H7 (cell line): ENCODE measurements around the gene TOMM34. TPM values are rescaled to one million over a fixed set of nuclear protein-coding genes. Genes with fewer than 3 reads are reported as not detected.

Experiments
- DNase-seq: peaks from one replicate; pipeline ENCODE4 v3.0.0; 2012
- H3K27me3 ChIP-seq: 2 replicates; pipeline ENCODE4 v1.6.0; 2011; ENCODE audit warnings: mild to moderate bottlenecking, low read length; ENCODE audit not compliant: control insufficient read depth, insufficient read depth
- H3K36me3 ChIP-seq: replicated peaks from 2 replicates; pipeline ENCODE4 v1.5.1; 2011; ENCODE audit warnings: low read length; ENCODE audit not compliant: control insufficient read depth, insufficient read depth
- H3K4me3 ChIP-seq: 2 replicates; pipeline ENCODE4 v1.5.1; 2011; ENCODE audit warnings: low read depth, mild to moderate bottlenecking, control low read depth, low read length, moderate library complexity; ENCODE audit not compliant: insufficient read depth
- total RNA-seq: library from RNA; depleted of rRNA; stranded (reverse); fragments of >200 nt; shearing (Covaris generic); gene quantifications from 2 replicates; pipeline ENCODE4 v1.2.3, GENCODE V29; 2014

Gene TOMM34
- total RNA-seq, 1 experiment from 2014 or later, result 49.4 TPM

DNA sequence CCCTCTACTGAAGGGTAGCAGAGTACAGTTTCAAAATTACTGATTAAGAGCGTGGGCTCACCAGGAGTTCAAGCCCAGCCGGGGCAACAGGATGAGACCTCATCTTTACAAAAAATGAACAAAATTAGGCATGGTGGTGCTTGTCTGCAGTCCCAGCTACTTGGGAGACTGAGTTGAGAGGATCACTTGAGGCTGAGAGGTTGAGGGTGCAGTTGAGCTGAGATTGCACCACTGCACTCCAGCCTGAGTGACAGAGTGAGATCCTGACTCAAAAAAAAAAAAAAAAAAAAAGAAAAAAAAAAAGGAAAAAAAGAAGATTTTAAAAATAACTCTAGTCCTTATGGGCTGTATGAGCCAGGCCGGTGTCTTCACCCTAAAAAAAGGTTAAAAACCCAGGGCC, 31.6 kb downstream of the TOMM34 start:
- H3K27me3 ChIP-seq, result no peaks in the 10 kb centered on the region
- DNase-seq, result no peak
- peaks cover 26% of the 10 kb centered on the region for H3K36me3 ChIP-seq
- no peak overlapping the region for H3K4me3 ChIP-seq

DNA sequence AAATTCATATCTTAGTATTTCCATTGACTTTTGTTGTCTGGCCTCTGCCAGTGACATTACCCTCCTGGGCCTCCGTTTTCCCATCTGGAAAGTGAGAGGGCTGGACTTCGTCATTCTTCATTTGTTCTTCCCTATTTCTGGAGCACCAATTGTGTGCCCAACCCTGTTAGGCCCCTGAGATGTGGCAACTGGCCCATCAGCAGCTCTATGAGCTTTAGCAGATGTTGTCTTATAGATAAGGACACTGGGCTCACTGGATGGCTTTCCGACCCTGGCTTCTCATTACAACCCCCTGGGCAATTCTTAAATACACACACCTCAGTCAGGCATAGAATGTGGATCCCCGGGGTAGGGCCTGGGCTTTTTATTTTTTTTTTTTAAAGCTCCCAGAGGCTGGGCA, 35.7 kb downstream of the TOMM34 start:
- peaks cover 24% of the 10 kb centered on the region for H3K36me3 ChIP-seq
- no peak for DNase-seq

DNA sequence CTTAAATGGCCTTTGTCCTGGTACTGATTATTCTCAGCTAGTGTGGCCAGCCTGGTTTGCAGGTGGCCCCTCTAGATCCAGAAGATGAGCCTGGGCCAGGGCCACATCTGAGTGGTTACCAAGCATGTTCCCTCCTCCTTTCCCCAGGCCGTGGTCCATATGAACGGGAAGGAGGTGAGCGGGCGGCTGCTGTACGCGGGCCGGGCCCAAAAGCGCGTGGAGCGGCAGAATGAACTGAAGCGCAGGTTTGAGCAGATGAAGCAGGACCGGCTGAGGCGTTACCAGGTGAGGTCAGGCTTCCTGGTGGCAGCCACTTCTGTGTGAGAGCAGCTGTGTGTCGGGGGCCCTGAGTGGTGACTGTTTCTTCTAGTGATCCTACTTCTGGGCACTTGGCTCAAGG, 38.8 kb downstream of the TOMM34 start:
- Histone ChIP-seq H3K36me3 (peaks cover 29% of the 10 kb centered on the region), H3K27me3 (no peaks in the 10 kb centered on the region), H3K4me3 (no peak overlapping the region)
- DNase-seq, result peak; percentile 19

More for the DNA sequence above, 35.7 kb downstream of the TOMM34 start:
- H3K4me3 ChIP-seq, result no peak overlapping the region
- H3K27me3 ChIP-seq, result no peaks in the 10 kb centered on the region

DNA sequence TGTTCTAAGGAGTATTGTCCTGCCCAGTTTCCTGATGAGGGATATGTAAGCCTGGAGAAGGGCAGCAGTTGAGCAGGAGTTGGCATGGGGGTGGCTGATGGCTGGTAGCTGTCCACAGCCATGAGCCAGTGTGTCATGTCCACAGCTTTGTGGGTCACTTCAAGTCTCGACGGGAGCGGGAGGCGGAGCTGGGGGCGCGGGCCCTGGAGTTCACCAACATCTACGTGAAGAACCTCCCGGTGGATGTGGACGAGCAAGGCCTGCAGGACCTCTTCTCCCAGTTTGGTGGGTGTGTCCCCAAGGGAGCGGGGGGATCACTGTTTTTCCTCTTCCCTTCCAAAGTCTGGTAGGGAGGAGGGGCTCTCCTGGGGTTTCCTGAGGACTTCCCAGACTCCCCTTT, 41.4 kb downstream of the TOMM34 start:
- H3K36me3 ChIP-seq, result peaks cover 29% of the 10 kb centered on the region
- no peaks in the 10 kb centered on the region for H3K27me3 ChIP-seq
- no peak for DNase-seq
- no peak overlapping the region for H3K4me3 ChIP-seq

DNA sequence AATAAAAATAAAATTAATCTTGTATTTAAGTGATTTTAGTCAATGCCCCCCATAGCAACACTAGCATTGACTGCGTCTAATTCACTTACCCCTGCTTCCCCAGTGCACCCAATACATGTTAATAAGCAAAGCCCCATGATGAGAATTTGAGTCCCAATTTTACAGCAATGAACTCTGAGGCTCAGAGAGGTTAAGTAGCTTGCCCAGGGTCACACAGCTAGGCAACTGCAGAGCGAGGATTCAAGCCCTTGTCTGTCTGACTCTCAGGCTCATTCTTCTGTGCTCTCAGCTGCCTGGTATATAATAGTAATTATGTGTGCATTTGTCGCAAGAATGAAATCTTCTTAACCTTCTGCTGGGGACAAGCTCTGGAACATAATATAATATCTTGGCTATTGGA, 41.9 kb downstream of the TOMM34 start:
- Histone ChIP-seq H3K36me3 (peaks cover 30% of the 10 kb centered on the region), H3K27me3 (no peaks in the 10 kb centered on the region), H3K4me3 (no peak overlapping the region)
- DNase-seq, result no peak

DNA sequence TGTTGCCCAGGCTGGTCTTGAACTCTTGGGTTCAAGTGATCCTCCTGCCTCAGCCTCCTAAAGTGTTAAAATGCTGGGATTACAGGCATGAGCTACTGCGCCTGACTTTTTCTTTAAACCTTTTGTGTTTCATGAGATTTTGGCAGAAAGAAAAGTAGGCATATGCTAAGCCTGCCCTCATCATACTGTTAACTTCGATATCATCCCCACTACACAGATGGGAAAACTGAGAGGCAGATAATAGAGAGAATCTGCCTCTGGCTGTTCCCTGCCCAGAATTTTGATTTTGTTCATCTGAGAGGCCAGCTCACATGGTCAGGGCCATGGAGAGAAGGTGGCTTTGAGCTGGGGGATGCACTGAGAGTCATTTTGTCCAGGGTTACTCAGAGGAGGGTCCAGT, 42.8 kb downstream of the TOMM34 start:
- no peak for DNase-seq
- no peaks in the 10 kb centered on the region for H3K27me3 ChIP-seq
- peaks cover 34% of the 10 kb centered on the region for H3K36me3 ChIP-seq
- H3K4me3 ChIP-seq, result no peak overlapping the region

DNA sequence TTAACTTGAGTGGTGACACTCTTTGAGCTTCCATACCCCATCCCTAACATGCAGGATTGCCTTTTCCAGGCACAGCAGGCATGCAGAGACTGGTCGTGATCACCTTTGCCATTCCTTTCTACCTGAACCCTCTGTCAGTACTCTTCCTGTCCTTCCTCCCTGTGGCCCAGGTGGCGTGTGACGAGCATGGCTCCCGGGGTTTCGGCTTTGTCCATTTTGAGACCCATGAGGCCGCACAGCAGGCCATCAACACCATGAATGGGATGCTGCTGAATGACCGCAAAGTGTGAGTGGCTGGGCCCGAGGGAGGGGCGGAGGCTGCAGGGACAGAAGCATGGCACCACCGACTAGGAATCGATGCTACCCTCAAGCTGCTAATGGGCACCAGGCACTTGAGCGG, 43.6 kb downstream of the TOMM34 start:
- peak; percentile 43 for DNase-seq

DNA sequence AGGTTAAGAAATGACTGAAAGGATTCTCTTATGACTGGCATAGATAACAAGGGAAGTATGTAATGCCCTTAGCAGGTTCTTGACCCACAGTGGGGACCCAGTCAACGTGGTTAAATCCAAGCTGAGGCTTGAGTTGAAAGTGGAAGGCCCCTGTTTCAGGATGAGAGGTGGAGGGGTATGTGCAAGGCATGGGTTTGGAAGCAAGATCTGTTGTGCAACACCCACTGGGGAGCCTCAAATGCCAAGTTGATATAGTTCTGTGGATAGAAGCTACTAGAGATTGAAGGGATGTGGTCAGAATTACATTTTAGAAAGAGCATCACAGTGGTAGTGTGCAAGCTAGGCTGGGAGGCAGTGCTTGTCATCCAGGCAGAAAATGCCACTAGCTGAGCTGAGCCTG, 45.3 kb downstream of the TOMM34 start:
- Histone ChIP-seq H3K36me3 (peaks cover 33% of the 10 kb centered on the region), H3K27me3 (no peaks in the 10 kb centered on the region), H3K4me3 (no peak overlapping the region)
- DNase-seq, result no peak

More for the DNA sequence above, 43.6 kb downstream of the TOMM34 start:
- Histone ChIP-seq H3K36me3 (peaks cover 34% of the 10 kb centered on the region), H3K27me3 (no peaks in the 10 kb centered on the region), H3K4me3 (no peak overlapping the region)

DNA sequence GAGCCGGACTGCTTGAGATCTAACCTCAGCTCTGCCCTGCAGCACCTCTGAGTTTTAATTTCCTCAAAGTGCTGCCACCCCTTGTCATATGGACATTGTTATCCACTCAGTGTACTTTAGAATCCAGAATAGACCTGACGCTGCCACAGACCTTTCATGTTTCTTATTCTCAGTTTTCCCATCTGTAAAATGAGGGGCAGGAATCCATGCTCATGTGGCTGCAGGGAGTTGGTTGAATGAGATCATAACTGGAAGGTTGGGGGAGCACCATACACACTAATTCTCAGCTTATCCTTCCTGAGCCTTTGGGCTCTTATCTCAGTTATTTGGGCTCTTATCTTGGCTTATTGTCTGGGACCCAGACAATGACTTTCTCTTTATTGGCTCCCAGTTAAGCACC, 48.0 kb downstream of the TOMM34 start:
- Histone ChIP-seq H3K27me3 (no peaks in the 10 kb centered on the region), H3K4me3 (no peak overlapping the region), H3K36me3 (peaks cover 34% of the 10 kb centered on the region)
- DNase-seq, result no peak

DNA sequence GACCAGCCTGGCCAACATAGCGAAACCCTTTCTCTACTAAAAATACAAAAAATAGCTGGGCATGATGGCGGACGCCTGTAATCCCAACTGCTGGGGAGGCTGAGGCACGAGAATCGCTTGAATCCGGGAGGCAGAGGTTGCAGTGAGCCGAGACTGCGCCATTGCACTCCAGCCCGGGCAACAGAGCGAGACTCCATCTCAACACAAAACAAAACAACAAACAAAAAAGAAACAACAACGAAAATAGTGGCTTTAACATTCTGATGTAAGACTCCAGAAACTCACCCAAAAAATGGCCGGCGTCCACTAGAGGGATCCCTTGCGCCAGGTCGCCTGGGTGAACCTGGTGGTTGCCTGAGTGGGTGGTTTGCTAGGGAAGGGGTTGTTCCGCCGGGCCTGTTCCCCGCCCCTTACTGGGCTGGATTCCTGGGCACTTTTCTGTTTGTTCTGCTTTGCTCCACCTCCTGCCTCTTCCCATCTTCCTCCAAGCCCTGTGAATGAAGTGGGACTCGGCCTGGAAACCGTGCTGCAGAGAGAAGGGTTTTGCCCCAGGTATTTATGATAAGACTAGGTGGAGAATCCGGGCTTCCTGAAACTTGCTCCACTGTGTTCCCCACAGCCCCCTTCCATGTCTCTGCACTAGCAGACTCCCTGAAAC, 48.8 kb downstream of the TOMM34 start:
- peak; percentile 92 for DNase-seq
- H3K36me3 ChIP-seq, result peaks cover 35% of the 10 kb centered on the region
- H3K4me3 ChIP-seq, result no peak overlapping the region
- H3K27me3 ChIP-seq, result no peaks in the 10 kb centered on the region

DNA sequence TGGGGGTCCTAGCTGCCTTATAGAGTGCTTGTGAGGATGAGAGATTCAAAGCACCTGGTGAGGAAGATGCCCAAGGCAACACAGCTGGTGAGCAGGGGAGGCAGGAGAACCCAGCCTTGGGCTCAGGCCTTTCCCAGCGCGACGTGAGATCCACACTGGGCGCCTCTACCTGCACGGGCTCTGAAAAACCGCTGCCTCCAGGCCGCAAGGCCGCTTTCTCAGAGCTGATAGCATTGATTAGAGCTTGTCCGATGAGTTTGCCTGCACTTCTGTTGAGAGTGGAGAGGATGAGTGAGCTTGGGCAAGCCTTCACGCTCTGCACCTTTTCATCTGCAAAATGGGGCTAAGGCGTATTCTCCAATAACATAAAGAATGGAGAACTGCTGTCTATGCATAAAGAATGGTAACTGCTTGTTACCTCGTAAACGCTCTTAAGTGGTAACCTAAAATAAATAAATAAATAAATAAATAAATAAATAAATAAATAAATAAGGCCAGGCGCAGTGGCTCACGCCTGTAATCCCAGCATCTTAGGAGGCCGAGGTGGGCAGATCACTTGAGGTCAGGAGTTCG, 49.4 kb downstream of the TOMM34 start:
- DNase-seq, result peak; percentile 62

DNA sequence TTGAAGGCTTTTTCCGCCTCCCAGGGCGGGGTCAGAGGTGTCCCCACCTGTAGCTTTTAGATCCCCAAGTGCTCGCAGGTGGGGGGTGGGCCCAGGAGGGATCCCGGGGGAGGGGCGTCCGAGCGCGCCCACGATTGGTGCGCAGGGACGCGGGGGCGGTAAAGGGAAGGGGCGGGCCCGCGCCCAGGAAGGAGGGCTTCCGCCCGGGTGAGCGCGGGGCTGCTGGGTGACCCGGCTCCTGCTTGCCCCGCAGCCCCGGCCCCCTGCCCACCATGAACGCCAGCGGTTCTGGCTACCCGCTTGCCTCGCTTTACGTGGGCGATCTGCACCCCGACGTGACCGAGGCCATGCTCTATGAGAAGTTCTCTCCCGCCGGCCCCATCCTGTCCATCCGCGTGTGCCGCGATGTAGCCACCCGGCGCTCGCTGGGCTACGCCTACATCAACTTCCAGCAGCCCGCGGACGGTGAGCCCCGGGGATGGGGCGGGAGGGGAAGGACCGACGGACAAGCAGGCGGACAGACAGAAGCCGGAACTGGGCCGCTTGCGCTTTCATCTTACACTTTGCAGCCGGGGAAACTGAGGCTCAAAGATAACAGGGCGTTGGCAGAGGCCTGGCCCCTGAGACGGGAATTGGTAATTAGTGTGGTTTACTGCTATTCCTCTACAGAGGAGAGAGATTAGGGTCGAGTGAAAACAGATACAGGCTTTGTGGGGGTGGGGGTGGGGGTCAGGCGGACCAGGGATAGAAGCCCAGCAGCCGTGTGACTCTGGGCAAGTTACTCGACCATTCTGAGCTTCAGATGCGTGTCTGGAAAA, 50.1 kb downstream of the TOMM34 start, which contains the start of gene PABPC1L:
TSS of gene PABPC1L (plus strand) at position 189 of the 818 bp plus-strand sequence. CDS start at position 273, 84 bp downstream.
- H3K36me3 ChIP-seq, result peaks cover 38% of the 10 kb centered on the region
- no peaks in the 10 kb centered on the region for H3K27me3 ChIP-seq
- peak within 1 kb of the TSS; percentile 82 for H3K4me3 ChIP-seq
- peak; percentile 98 for DNase-seq

More for the DNA sequence above, 49.4 kb downstream of the TOMM34 start:
- H3K4me3 ChIP-seq, result peak overlapping the region; percentile 82
- peaks cover 36% of the 10 kb centered on the region for H3K36me3 ChIP-seq
- H3K27me3 ChIP-seq, result no peaks in the 10 kb centered on the region

DNA sequence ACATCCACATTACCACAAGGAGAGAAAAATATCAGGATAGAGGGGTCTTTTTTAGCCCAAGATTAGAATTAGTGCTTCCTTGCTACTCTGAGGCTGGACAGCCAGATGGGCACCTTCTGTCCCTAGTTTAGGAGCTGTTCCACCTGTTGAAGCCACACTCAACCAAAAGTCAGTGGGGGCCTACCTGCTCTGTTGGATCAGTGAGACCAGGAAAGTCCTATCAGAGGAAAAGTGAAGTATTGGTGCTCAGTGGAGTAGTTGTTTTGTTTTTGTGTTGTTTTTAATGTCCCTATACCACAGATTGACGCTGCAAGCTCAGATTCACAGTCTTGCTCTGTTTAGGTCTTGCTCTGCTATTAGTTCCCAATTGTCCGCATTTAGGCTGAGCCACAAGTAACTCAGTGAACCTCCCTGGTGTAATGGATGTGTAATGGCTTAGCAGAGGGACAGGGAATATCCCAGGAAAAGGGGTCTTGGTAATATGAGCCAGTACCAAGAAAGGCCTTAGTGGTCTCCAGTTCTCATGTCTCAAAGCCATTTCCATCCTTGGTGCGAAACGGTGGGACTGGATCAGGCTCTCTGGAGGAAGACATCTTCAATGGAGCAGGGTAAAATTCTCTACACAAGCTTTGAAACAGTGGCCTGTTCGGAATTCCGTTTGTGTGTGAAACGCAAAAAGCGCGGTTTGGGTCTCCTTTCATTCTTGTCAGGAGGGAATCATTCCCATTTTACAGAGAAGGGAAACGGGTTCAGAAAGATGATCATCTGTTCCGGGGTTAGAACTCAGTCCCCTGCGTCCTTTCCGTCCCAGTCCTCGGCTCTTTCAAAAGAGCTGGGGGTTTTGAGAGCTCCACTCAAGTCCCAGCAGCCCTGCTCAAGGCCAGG, 51.0 kb downstream of the TOMM34 start:
- Histone ChIP-seq H3K4me3 (peak overlapping the region; percentile 25), H3K36me3 (peaks cover 38% of the 10 kb centered on the region), H3K27me3 (no peaks in the 10 kb centered on the region)
- DNase-seq, result peak; percentile 18

DNA sequence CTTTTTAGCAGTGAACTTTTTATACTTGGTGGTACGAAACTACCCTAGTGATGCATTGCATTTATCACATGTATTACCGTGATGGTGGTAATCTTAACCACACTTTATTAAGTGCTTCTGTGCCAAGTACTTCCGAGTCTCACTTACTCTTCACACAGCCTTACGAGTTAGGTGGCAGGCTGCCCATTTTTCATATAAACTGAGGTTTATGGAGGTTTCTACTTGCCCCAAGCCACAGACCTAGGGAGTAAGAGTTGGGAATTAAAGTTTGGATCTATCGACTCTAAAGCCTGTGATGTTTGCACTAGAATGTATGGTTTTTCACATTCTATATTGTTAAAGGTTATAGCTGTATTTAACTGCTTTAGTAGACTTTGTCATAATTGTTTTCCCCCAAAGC, 55.8 kb downstream of the TOMM34 start:
- H3K4me3 ChIP-seq, result no peak overlapping the region
- H3K36me3 ChIP-seq, result peaks cover 39% of the 10 kb centered on the region
- no peak for DNase-seq
- no peaks in the 10 kb centered on the region for H3K27me3 ChIP-seq
